HEK293 (cell line): ENCODE results near the gene NGRN.

Source experiments
- CTCF ChIA-PET: fragments of 350-600 bp; formaldehyde crosslinking; extraction: SDS; loops from one replicate; lab custom pipeline; 2021; ENCODE audit warnings: antibody characterized with exemption; lab: Yijun Ruan, JAX
- POLR2A ChIA-PET: fragments of 300-600 bp; formaldehyde crosslinking; extraction: SDS; loops from one replicate; lab custom pipeline; 2020; ENCODE audit warnings: antibody characterized with exemption, inconsistent platforms; lab: Yijun Ruan, JAX
- H3K27ac ChIP-seq: fragments of 200-500 bp; sonication (Bioruptor generic); 2 replicates; pipeline ENCODE4 v1.5.1; 2014; ENCODE audit warnings: low read depth, low read length, control low read depth, inconsistent platforms; ENCODE audit errors: extremely low read depth
- H3K36me3 ChIP-seq, 2 experiments: fragments of 200-500 bp in 1 of 2; sonication (Bioruptor generic) in 1 of 2; 1 replicate in 1 of 2; 2 replicates in 1 of 2; pipeline ENCODE4 v1.5.1; 2014 to 2017; ENCODE audit warnings: inconsistent platforms in 2 of 2, low read length in 2 of 2; ENCODE audit not compliant: control insufficient read depth in 2 of 2, insufficient read depth in 1 of 2
- H3K4me1 ChIP-seq: fragments of 200-500 bp; sonication (Bioruptor generic); 2 replicates; pipeline ENCODE4 v1.5.1; 2014; ENCODE audit warnings: mild to moderate bottlenecking, low read length, inconsistent platforms; ENCODE audit not compliant: control insufficient read depth, insufficient read depth
- H3K4me3 ChIP-seq: 2 replicates; pipeline ENCODE4 v1.5.1; 2011; ENCODE audit warnings: low read depth, mild to moderate bottlenecking, control low read depth, low read length, moderate library complexity
- H3K9me3 ChIP-seq: fragments of 200-500 bp; sonication (Bioruptor generic); 2 replicates; pipeline ENCODE4 v1.5.1; 2014; ENCODE audit warnings: low read depth, low read length, inconsistent platforms; ENCODE audit not compliant: control insufficient read depth, insufficient read depth
- AEBP2 ChIP-seq: fragments of 450-650 bp; formaldehyde crosslinking; IDR thresholded peaks from 2 replicates; pipeline ENCODE4 v1.5.1; 2016; ENCODE audit warnings: missing biosample characterization, missing genetic modification characterization, borderline replicate concordance
- EGR2 ChIP-seq: fragments of 450-650 bp; formaldehyde crosslinking; IDR thresholded peaks from 2 replicates; pipeline ENCODE4 v1.5.1; 2016; ENCODE audit warnings: low read depth, missing biosample characterization, missing genetic modification characterization
- GLIS1 ChIP-seq: fragments of 450-650 bp; formaldehyde crosslinking; IDR thresholded peaks from 2 replicates; pipeline ENCODE4 v1.5.1; 2016; ENCODE audit warnings: missing biosample characterization, missing genetic modification characterization
- INSM2 ChIP-seq: fragments of 450-650 bp; formaldehyde crosslinking; IDR thresholded peaks from 2 replicates; pipeline ENCODE4 v1.5.1; 2016; ENCODE audit warnings: missing biosample characterization, missing genetic modification characterization
- SALL2 ChIP-seq: fragments of 450-650 bp; formaldehyde crosslinking; IDR thresholded peaks from 2 replicates; pipeline ENCODE4 v1.5.0; 2017; ENCODE audit warnings: missing biosample characterization, mild to moderate bottlenecking, missing genetic modification characterization, borderline replicate concordance
- TRIM28 ChIP-seq: IDR thresholded peaks from 2 replicates; pipeline ENCODE4 v1.6.1; 2011; ENCODE audit warnings: low read length, control low read depth, borderline replicate concordance
- ZNF132 ChIP-seq: fragments of 450-650 bp; formaldehyde crosslinking; IDR thresholded peaks from 2 replicates; pipeline ENCODE4 v1.5.1; 2017; ENCODE audit warnings: missing biosample characterization, missing genetic modification characterization, borderline replicate concordance
- ZNF157 ChIP-seq: fragments of 450-650 bp; formaldehyde crosslinking; IDR thresholded peaks from 2 replicates; pipeline ENCODE4 v1.5.1; 2016; ENCODE audit warnings: missing biosample characterization, missing genetic modification characterization
- ZNF202 ChIP-seq: fragments of 450-650 bp; formaldehyde crosslinking; IDR thresholded peaks from 2 replicates; pipeline ENCODE4 v1.5.1; 2016; ENCODE audit warnings: missing biosample characterization, missing genetic modification characterization, borderline replicate concordance
- ZNF23 ChIP-seq: fragments of 450-650 bp; formaldehyde crosslinking; IDR thresholded peaks from 2 replicates; pipeline ENCODE4 v1.5.1; 2016; ENCODE audit warnings: missing biosample characterization, missing genetic modification characterization, borderline replicate concordance
- ZNF302 ChIP-seq: fragments of 450-650 bp; formaldehyde crosslinking; IDR thresholded peaks from 2 replicates; pipeline ENCODE4 v1.5.1; 2016; ENCODE audit warnings: missing biosample characterization, missing genetic modification characterization, low read depth
- ZNF311 ChIP-seq: fragments of 450-650 bp; formaldehyde crosslinking; IDR thresholded peaks from 2 replicates; pipeline ENCODE4 v1.5.1; 2017; ENCODE audit warnings: missing biosample characterization, missing genetic modification characterization, borderline replicate concordance
- ZNF354C ChIP-seq: fragments of 450-650 bp; formaldehyde crosslinking; IDR thresholded peaks from 2 replicates; pipeline ENCODE4 v1.5.1; 2016; ENCODE audit warnings: missing biosample characterization, missing genetic modification characterization, low read depth, borderline replicate concordance
- ZNF366 ChIP-seq: fragments of 450-650 bp; formaldehyde crosslinking; conservative IDR thresholded peaks from 2 replicates; pipeline ENCODE4 v1.5.1; 2016; ENCODE audit warnings: missing biosample characterization, missing genetic modification characterization
- ZNF404 ChIP-seq: fragments of 450-650 bp; formaldehyde crosslinking; IDR thresholded peaks from 2 replicates; pipeline ENCODE4 v1.5.1; 2017; ENCODE audit warnings: missing biosample characterization, missing genetic modification characterization
- ZNF416 ChIP-seq: fragments of 450-650 bp; formaldehyde crosslinking; IDR thresholded peaks from 2 replicates; pipeline ENCODE4 v1.5.1; 2016; ENCODE audit warnings: missing biosample characterization, missing genetic modification characterization
- ZNF513 ChIP-seq: fragments of 450-650 bp; IDR thresholded peaks from 2 replicates; pipeline ENCODE4 v1.5.1; 2018; ENCODE audit warnings: missing biosample characterization, missing genetic modification characterization
- ZNF521 ChIP-seq: fragments of 450-650 bp; formaldehyde crosslinking; IDR thresholded peaks from 2 replicates; pipeline ENCODE4 v1.5.1; 2017; ENCODE audit warnings: missing biosample characterization, mild to moderate bottlenecking, missing genetic modification characterization
- ZNF621 ChIP-seq: fragments of 450-650 bp; formaldehyde crosslinking; IDR thresholded peaks from 2 replicates; pipeline ENCODE4 v1.5.1; 2017; ENCODE audit warnings: missing biosample characterization, missing genetic modification characterization
- ZNF658 ChIP-seq: fragments of 450-650 bp; formaldehyde crosslinking; IDR thresholded peaks from 2 replicates; pipeline ENCODE4; 2016; ENCODE audit warnings: missing biosample characterization, missing genetic modification characterization
- ZNF707 ChIP-seq: fragments of 450-650 bp; formaldehyde crosslinking; IDR thresholded peaks from 2 replicates; pipeline ENCODE4 v1.5.1; 2016; ENCODE audit warnings: missing biosample characterization, missing genetic modification characterization
- ZNF768 ChIP-seq: fragments of 450-650 bp; formaldehyde crosslinking; IDR thresholded peaks from 2 replicates; pipeline ENCODE4 v1.5.1; 2018; ENCODE audit warnings: missing biosample characterization, mild to moderate bottlenecking, missing genetic modification characterization
- ZSCAN30 ChIP-seq: fragments of 450-650 bp; IDR thresholded peaks from 2 replicates; pipeline ENCODE4 v1.5.1; 2018; ENCODE audit warnings: missing biosample characterization, mild to moderate bottlenecking, missing genetic modification characterization, moderate library complexity
- ZXDB ChIP-seq: fragments of 450-650 bp; formaldehyde crosslinking; IDR thresholded peaks from 2 replicates; pipeline ENCODE4 v1.5.1; 2016; ENCODE audit warnings: missing biosample characterization, missing genetic modification characterization
- TF ChIP-seq, protein P1 (sequence below): fragments of 450-650 bp; formaldehyde crosslinking; IDR thresholded peaks from 2 replicates; pipeline ENCODE4 v1.5.1; 2016; ENCODE audit warnings: missing biosample characterization, missing genetic modification characterization
- TF ChIP-seq, protein P2 (sequence below): fragments of 450-650 bp; formaldehyde crosslinking; IDR thresholded peaks from 2 replicates; pipeline ENCODE4 v1.5.1; 2017; ENCODE audit warnings: missing biosample characterization, missing genetic modification characterization

Gene NGRN

DNA sequence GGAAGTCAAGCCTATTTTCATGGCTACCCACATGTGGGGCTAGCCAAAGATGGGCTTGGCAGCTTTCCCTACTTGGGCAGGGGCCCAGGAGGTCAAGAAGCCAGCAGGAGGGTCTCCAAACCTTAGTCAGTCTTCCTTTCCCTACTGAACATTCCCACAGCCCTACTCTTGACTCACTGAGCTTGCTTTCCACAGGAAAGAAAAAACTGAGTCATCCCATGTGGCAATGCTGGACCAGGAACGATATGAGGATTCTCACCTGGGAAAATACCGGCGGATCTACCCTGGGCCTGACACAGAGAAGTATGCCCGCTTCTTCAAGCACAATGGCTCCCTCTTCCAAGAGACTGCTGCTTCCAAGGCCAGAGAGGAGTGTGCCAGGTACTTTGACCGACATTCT is 3.7 kb upstream of the NGRN start:
- no peak overlapping the region for H3K27ac ChIP-seq
- TF ChIP-seq ZNF404 (tag by site-specific recombination) (no peak), ZNF354C (tag by site-specific recombination) (no peak), ZNF513 (no peak), SALL2 (no peak), ZXDB (tag by site-specific recombination) (no peak), EGR2 (tag by site-specific recombination) (no peak), ZSCAN30 (tag by site-specific recombination) (no peak), ZNF658 (no peak), ZNF132 (tag by site-specific recombination) (no peak), ZNF302 (tag by site-specific recombination) (no peak), GLIS1 (tag by site-specific recombination) (no peak), ZNF202 (tag by site-specific recombination) (no peak), ZNF621 (no peak), ZNF521 (tag by site-specific recombination) (no peak), ZNF707 (tag by site-specific recombination) (no peak), INSM2 (tag by site-specific recombination) (no peak), ZNF23 (tag by site-specific recombination) (no peak), ZNF157 (tag by site-specific recombination) (no peak)
- TF ChIP-seq, protein P1, sequence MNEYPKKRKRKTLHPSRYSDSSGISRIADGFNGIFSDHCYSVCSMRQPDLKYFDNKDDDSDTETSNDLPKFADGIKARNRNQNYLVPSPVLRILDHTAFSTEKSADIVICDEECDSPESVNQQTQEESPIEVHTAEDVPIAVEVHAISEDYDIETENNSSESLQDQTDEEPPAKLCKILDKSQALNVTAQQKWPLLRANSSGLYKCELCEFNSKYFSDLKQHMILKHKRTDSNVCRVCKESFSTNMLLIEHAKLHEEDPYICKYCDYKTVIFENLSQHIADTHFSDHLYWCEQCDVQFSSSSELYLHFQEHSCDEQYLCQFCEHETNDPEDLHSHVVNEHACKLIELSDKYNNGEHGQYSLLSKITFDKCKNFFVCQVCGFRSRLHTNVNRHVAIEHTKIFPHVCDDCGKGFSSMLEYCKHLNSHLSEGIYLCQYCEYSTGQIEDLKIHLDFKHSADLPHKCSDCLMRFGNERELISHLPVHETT = no peak
- TF ChIP-seq, protein P2, sequence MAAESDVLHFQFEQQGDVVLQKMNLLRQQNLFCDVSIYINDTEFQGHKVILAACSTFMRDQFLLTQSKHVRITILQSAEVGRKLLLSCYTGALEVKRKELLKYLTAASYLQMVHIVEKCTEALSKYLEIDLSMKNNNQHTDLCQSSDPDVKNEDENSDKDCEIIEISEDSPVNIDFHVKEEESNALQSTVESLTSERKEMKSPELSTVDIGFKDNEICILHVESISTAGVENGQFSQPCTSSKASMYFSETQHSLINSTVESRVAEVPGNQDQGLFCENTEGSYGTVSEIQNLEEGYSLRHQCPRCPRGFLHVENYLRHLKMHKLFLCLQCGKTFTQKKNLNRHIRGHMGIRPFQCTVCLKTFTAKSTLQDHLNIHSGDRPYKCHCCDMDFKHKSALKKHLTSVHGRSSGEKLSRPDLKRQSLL (tag by site-specific recombination) = no peak
- peaks cover under 1 to 1% of the 10 kb centered on the region in 2 experiments; a peak in 2 of 3 replicates for H3K36me3 ChIP-seq
- no peak overlapping the region for H3K4me3 ChIP-seq
- CTCF ChIA-PET = interaction anchor here (0.6 to 0.9 kb wide), 2 partner anchors 25 to 31 kb away, joined by 3 read pairs; no protein-coding TSS in a partner anchor
- POLR2A ChIA-PET = interaction anchor here (1.7 to 4.7 kb wide), 2 partner anchors 13 to 28 kb away, joined by 12 to 18 read pairs; partner anchors contain the start of genes CIB1, GDPGP1 and TTLL13
- H3K9me3 ChIP-seq = no peaks in the 10 kb centered on the region
- 0 out of 2 replicates have a peak, but pooled peaks cover under 1% of the 10 kb centered on the region for H3K4me1 ChIP-seq

DNA sequence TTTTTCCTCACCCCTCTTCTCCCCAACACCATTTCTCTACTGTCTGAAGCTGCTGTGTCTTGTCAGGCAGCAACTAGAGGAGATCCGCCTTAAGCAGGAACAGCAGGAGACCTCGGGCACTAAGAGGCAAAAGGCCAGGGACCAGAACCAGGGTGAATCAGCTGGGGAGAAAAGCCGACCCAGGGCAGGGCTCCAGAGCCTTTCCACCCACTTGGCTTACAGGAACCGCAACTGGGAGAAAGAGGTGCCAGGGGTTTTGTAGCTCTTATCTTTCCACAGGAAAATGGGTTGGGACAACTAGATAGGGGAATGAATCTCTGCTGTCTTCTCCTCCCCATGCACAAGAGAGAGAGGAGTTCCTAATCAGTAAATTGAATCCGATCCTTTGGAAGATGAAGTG is 3.0 kb upstream of the NGRN start:
- peaks cover 5% of the 10 kb centered on the region; the same call in 1 of the 2 replicates for H3K4me1 ChIP-seq
- ChIA-PET POLR2A (interaction anchor here (1.7 to 4.7 kb wide), 2 partner anchors 13 to 29 kb away, joined by 12 to 18 read pairs; partner anchors contain the start of genes CIB1, GDPGP1 and TTLL13), CTCF (interaction anchor here (0.7 to 0.9 kb wide), 2 partner anchors 31 to 56 kb away, joined by 3 to 4 read pairs; no protein-coding TSS in a partner anchor)
- peaks cover 7% of the 10 kb centered on the region in 2 experiments; a peak in 2 of 3 replicates for H3K36me3 ChIP-seq
- H3K27ac ChIP-seq = no peak overlapping the region
- H3K4me3 ChIP-seq = no peak overlapping the region
- no peaks in the 10 kb centered on the region for H3K9me3 ChIP-seq
- TF ChIP-seq ZNF416 (tag by site-specific recombination) (no peak), ZNF366 (tag by site-specific recombination) (no peak), AEBP2 (tag by site-specific recombination) (no peak), ZNF768 (tag by site-specific recombination) (no peak), ZNF311 (no peak), TRIM28 (no peak), INSM2 (tag by site-specific recombination) (no peak)
